Osteocyte (in vitro differentiated cells): ENCODE measurements around the gene LRRC18. TPM values are rescaled to one million over a fixed set of nuclear protein-coding genes. Genes with fewer than 3 reads are reported as not detected.
A peak's percentile ranks its signal among the peaks of the same experiment; 100 is the strongest.

ENCODE experiments used
- DNase-seq: peaks from one replicate; pipeline ENCODE4 v3.0.0; 2021; ENCODE audit warnings: mixed read lengths; ENCODE audit not compliant: unreplicated experiment; ENCODE audit errors: extremely low spot score
- H3K27ac Mint-ChIP-seq: one replicate; pipeline ENCODE4 v1.8.0; 2021; ENCODE audit warnings: mild to moderate bottlenecking, mixed read lengths; ENCODE audit not compliant: unreplicated experiment
- H3K27me3 Mint-ChIP-seq: one replicate; pipeline ENCODE4 v1.8.0; 2021; ENCODE audit warnings: mixed read lengths; ENCODE audit not compliant: unreplicated experiment
- H3K36me3 Mint-ChIP-seq: one replicate; pipeline ENCODE4 v1.8.0; 2021; ENCODE audit warnings: mixed read lengths; ENCODE audit not compliant: unreplicated experiment
- H3K4me1 Mint-ChIP-seq: one replicate; pipeline ENCODE4 v1.8.0; 2021; ENCODE audit warnings: mixed read lengths; ENCODE audit not compliant: unreplicated experiment
- H3K4me3 Mint-ChIP-seq: one replicate; pipeline ENCODE4 v1.8.0; 2021; ENCODE audit warnings: mild to moderate bottlenecking, moderate library complexity, mixed read lengths; ENCODE audit not compliant: unreplicated experiment
- H3K9me3 Mint-ChIP-seq: one replicate; pipeline ENCODE4 v1.8.0; 2021; ENCODE audit warnings: mixed read lengths; ENCODE audit not compliant: unreplicated experiment
- total RNA-seq: library from RNA; stranded (reverse); gene quantifications from 2 replicates; pipeline ENCODE4 v1.2.1, GENCODE V29; 2021
- TF ChIP-seq, protein P1 (sequence below): fragments of 200-600 bp; sonication (generic); IDR thresholded peaks from 2 replicates; pipeline ENCODE4 v1.5.0; 2021; ENCODE audit warnings: antibody characterized with exemption, mild to moderate bottlenecking, moderate library complexity

Gene LRRC18
- total RNA-seq, 1 donor from 2014 or later: not detected

- H3K4me3 Mint-ChIP-seq: no peak overlapping the region
- H3K36me3 Mint-ChIP-seq: no peaks in the 10 kb centered on the region
- TF ChIP-seq, protein P1, sequence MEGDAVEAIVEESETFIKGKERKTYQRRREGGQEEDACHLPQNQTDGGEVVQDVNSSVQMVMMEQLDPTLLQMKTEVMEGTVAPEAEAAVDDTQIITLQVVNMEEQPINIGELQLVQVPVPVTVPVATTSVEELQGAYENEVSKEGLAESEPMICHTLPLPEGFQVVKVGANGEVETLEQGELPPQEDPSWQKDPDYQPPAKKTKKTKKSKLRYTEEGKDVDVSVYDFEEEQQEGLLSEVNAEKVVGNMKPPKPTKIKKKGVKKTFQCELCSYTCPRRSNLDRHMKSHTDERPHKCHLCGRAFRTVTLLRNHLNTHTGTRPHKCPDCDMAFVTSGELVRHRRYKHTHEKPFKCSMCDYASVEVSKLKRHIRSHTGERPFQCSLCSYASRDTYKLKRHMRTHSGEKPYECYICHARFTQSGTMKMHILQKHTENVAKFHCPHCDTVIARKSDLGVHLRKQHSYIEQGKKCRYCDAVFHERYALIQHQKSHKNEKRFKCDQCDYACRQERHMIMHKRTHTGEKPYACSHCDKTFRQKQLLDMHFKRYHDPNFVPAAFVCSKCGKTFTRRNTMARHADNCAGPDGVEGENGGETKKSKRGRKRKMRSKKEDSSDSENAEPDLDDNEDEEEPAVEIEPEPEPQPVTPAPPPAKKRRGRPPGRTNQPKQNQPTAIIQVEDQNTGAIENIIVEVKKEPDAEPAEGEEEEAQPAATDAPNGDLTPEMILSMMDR: no peak
- no peaks in the 10 kb centered on the region for H3K4me1 Mint-ChIP-seq
- H3K27me3 Mint-ChIP-seq: peaks cover 3% of the 10 kb centered on the region
- DNase-seq: peak; percentile 75
- H3K27ac Mint-ChIP-seq: no peak overlapping the region
- no peaks in the 10 kb centered on the region for H3K9me3 Mint-ChIP-seq
Observed at GRCh38 chr10:48938281-48938680, 1.4 kb downstream of the LRRC18 start.

GRCh38 chr10:48937796-48938195 is 1.8 kb downstream of the LRRC18 start:
- Mint-ChIP-seq H3K36me3 (no peaks in the 10 kb centered on the region), H3K27me3 (peaks cover 3% of the 10 kb centered on the region), H3K27ac (no peak overlapping the region), H3K4me1 (no peaks in the 10 kb centered on the region), H3K4me3 (no peak overlapping the region), H3K9me3 (no peaks in the 10 kb centered on the region)
- DNase-seq: peak; percentile 62
- TF ChIP-seq, protein P1: no peak

DNA sequence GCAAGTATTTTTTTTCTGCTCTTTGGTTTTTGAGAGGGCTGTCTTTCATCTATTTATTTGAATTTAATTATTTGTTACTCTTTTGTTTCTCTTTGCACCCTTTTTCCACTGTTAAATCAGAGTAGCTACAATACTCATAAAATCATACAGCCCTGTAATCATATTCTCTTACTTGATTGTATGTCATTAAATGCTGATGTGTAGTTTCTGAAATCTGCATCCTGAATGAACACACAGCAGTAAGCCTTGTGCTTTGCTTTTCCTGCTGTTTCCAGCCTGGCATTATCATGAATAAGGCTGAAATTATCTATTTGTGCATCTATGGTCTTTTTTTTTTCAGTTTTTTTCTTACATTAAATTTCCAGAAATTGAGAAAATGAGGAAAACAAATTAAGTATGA is 4.1 kb downstream of the LRRC18 start:
- Mint-ChIP-seq H3K4me1 (no peaks in the 10 kb centered on the region), H3K36me3 (no peaks in the 10 kb centered on the region), H3K4me3 (no peak overlapping the region), H3K27ac (no peak overlapping the region), H3K9me3 (no peaks in the 10 kb centered on the region), H3K27me3 (peaks cover 3% of the 10 kb centered on the region)
- no peak for DNase-seq
- TF ChIP-seq, protein P1: no peak

DNA sequence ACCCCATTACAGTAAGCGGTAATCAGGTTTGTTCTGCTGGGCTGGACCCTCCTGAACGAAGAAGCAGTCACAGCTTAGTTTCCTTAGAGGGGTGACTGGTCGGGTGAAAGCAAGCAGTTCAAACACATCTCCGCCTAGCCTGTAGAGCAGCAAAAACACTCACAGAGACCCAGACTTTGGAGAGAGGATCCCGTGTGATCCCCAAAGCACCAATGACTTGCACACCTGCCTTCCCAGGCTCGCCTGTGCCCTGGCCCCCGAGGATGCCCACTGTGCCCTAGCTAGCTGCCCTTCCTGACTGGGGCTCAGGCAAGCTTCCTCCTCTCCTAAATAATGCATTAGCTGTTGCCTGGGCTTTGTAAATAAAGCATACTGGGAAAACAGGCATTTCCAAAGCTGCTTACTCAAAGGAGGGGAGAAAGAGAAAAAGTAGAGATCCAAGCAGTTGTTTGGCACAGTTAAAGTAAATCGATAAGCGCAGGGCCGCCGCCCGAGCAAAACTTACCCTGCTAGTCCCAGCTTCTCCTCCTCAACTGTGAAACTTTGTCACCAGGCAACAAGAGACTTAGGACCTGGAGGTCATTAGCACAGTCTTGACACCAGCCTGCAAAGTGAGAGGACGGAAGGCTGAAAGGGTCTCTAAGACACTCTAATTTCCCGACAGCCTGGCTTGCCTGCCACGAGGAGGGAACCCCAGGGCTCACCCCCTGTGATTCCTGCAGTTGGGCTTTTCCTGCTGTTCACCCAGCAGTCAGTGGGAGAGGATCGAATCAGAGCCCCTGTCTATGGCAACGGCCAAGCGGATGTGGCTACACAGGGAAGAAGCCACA is 4.8 kb downstream of the LRRC18 start:
- DNase-seq: peak; percentile 70
- Mint-ChIP-seq H3K27ac (no peak overlapping the region), H3K4me1 (no peaks in the 10 kb centered on the region), H3K4me3 (no peak overlapping the region), H3K9me3 (no peaks in the 10 kb centered on the region), H3K36me3 (no peaks in the 10 kb centered on the region), H3K27me3 (peaks cover 3% of the 10 kb centered on the region)
- TF ChIP-seq, protein P1: no peak

- H3K27me3 Mint-ChIP-seq: peaks cover 3% of the 10 kb centered on the region
- H3K9me3 Mint-ChIP-seq: no peaks in the 10 kb centered on the region
- H3K4me3 Mint-ChIP-seq: no peak overlapping the region
- no peak overlapping the region for H3K27ac Mint-ChIP-seq
- no peaks in the 10 kb centered on the region for H3K36me3 Mint-ChIP-seq
- peak; percentile 56 for DNase-seq
- TF ChIP-seq, protein P1: no peak
- no peaks in the 10 kb centered on the region for H3K4me1 Mint-ChIP-seq
Observed at GRCh38 chr10:48932831-48933664, 6.6 kb downstream of the LRRC18 start.
